GM19467 (cell line): Measurements from ENCODE around the gene FERMT3.

Experiments
- ATAC-seq: cut with Tn5 transposase; IDR thresholded peaks from one replicate; pipeline ENCODE4 v1.9.1; 2021; ENCODE audit warnings: mild to moderate bottlenecking, moderate library complexity; ENCODE audit not compliant: unreplicated experiment

The FERMT3 gene

DNA sequence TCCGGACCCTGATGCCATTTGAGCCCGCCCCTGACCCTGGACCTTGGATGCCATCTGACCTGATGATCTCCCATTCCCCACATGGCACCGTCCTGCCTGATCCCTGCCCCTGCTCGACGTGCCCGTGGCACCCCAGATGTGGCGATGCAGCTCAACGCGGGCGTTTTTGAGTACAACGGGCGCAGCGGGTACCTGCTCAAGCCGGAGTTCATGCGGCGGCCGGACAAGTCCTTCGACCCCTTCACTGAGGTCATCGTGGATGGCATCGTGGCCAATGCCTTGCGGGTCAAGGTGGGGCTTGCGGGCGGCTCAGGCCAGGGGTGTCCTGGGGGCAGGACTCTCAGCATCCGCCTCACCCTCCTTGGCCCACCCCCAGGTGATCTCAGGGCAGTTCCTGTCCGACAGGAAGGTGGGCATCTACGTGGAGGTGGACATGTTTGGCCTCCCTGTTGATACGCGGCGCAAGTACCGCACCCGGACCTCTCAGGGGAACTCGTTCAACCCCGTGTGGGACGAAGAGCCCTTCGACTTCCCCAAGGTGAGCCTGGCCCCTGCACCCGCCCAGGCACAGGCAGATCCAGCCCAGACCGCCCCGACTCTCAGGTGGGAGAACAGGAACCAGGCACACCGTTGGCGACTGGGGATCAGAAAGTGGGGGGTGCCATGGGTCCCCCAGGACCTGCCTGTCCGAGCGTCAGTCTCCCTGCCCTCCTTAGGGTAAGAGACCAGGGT is 55.9 kb downstream of the FERMT3 start:
- ATAC-seq = no peak

DNA sequence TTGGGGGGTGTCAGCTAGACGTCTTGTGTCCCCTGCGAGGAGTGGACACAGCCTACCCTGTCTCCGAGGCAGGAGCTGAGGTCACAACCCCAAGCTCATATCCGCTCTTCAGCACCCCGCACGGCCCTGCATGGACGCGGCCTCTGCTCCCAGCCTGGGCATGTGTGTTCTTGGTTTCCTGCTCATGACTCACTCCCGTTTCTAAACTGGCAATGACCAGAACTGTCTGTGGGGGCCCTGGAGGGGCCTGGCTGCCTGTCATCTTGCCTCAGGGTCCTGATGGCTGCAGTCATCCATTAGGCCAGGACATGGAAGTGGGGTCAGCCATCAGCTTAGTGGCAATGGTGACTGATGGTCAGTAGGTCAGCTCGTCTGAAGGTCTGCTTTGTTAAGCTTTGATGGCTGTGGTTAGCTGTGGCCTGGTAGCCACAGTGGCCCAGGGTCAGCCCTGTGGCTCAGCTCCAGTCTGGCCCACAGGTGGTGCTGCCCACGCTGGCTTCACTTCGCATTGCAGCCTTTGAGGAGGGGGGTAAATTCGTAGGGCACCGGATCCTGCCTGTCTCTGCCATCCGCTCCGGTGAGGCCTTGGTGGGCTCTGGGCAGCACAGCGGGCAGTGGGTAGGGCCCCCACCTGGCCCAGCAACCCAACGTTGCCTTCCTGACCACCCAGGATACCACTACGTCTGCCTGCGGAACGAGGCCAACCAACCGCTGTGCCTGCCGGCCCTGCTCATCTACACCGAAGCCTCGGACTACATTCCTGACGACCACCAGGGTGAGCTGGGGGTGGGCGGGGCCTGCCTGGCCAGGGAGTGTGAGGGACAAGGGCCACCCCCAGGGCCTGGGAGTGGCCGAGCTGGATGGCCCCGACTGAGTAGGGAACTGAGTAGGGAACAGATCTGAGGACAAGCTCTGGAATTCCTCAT is 56.8 kb downstream of the FERMT3 start:
- no peak for ATAC-seq

GRCh38 chr11:64263947-64264317 is 57.4 kb downstream of the FERMT3 start:
- ATAC-seq = no peak

DNA sequence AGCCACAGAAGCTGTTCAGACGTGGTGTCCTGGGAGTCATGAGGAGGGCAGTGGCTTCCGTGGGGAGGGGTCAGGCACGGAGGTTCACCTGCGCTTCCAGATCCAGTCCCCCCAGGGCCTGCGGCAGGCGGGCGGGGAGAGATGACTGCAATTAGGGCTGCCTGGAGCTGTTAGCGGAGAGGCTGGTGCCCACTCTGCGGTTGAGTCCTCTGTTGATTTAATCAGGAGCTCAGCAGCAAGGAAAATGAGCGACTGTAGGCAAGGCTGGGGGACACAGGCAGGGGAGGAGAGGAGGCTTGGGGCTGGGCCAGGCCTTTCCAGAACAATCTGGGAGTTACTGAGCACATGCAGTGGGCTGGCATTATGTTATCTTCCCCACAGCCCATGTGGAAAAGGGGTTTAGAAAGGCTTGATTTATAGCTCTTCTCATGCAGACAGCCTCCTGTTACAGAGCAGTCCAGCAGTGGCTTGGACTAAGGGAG is 57.9 kb downstream of the FERMT3 start:
- ATAC-seq = no peak

GRCh38 chr11:64265176-64266160 is 58.9 kb downstream of the FERMT3 start:
- no peak for ATAC-seq

DNA sequence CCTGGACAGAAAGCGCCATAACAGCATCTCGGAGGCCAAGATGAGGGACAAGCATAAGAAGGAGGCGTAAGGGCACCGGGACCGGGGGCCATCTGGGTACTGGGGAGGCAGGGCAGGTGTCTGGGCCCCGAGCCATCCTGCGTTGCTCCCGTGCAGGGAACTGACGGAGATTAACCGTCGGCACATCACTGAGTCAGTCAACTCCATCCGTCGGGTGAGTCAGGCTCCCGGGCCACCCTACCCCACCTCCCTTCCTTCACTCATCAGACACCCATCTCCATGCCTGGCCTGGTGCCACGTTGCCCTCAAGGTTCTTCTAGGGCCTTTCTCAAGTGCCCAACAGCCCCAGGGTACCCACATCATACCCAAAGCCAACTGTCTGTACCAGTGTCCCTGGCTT is 59.8 kb downstream of the FERMT3 start:
- no peak for ATAC-seq

GRCh38 chr11:64267207-64267945 is 60.9 kb downstream of the FERMT3 start:
- ATAC-seq = no peak

GRCh38 chr11:64268025-64268892 is 61.7 kb downstream of the FERMT3 start:
- ATAC-seq = no peak

- peak; percentile 21 for ATAC-seq
Measured at GRCh38 chr11:64268893-64269539, 62.5 kb downstream of the FERMT3 start.

GRCh38 chr11:64269540-64270220 is 63.2 kb downstream of the FERMT3 start:
- ATAC-seq = peak; percentile 60
